HepG2 (cell line): Measurements from ENCODE around the gene CYP27A1. TPM values are rescaled to one million over a fixed set of nuclear protein-coding genes. Genes with fewer than 3 reads are reported as not detected.

Source experiments
- CAMTA2 ChIP-seq: sonication (generic); formaldehyde crosslinking; IDR thresholded peaks from 2 replicates; pipeline ENCODE4 v1.4.0; 2020; ENCODE audit warnings: mild to moderate bottlenecking, missing genetic modification reagents, borderline replicate concordance
- ESRRA ChIP-seq: sonication (generic); formaldehyde crosslinking; IDR thresholded peaks from 2 replicates; pipeline ENCODE4 v1.5.1; 2020; ENCODE audit warnings: mild to moderate bottlenecking, low read depth, missing genetic modification reagents
- ETV6 ChIP-seq: sonication (generic); formaldehyde crosslinking; conservative IDR thresholded peaks from 2 replicates; pipeline ENCODE4 v1.4.0; 2020; ENCODE audit warnings: missing genetic modification reagents
- FOSL2 ChIP-seq: sonication (generic); formaldehyde crosslinking; IDR thresholded peaks from 2 replicates; pipeline ENCODE4 v1.4.0; 2020; ENCODE audit warnings: missing genetic modification reagents
- LCORL ChIP-seq, 2 experiments: fragments of 450-650 bp in 1 of 2; sonication (generic) in 1 of 2; formaldehyde crosslinking in 1 of 2; IDR thresholded peaks; 2 replicates each; pipeline versions ENCODE4 v1.5.0 to v1.6.1; 2017 to 2020; ENCODE audit warnings: antibody characterized with exemption in 1 of 2, missing genetic modification reagents in 1 of 2
- MBD4 ChIP-seq: IDR thresholded peaks from 2 replicates; pipeline ENCODE4 v1.6.1; 2012; ENCODE audit warnings: low read length, inconsistent platforms, borderline replicate concordance
- MIER2 ChIP-seq: IDR thresholded peaks from 2 replicates; pipeline ENCODE4 v1.6.1; 2016; ENCODE audit warnings: missing biosample characterization, missing genetic modification reagents
- NFIB ChIP-seq: sonication (generic); formaldehyde crosslinking; IDR thresholded peaks from 2 replicates; pipeline ENCODE4 v1.9.0; 2021; ENCODE audit warnings: missing genetic modification reagents, mild to moderate bottlenecking, borderline replicate concordance
- REST ChIP-seq, 2 experiments: IDR thresholded peaks; 2 replicates each; pipeline ENCODE4 v1.6.1; 2011 to 2012; ENCODE audit warnings: low read length in 2 of 2, borderline replicate concordance in 1 of 2, low read depth in 1 of 2, mild to moderate bottlenecking in 1 of 2, moderate library complexity in 1 of 2
- SP1 ChIP-seq, 2 experiments: fragments of 450-650 bp in 1 of 2; sonication (generic) in 1 of 2; formaldehyde crosslinking in 1 of 2; IDR thresholded peaks; 2 replicates each; pipeline versions ENCODE4 v1.4.0 to v1.6.1; 2016 to 2020; ENCODE audit warnings: missing genetic modification reagents in 1 of 2
- TEAD2 ChIP-seq: sonication (generic); formaldehyde crosslinking; IDR thresholded peaks from 2 replicates; pipeline ENCODE4 v1.9.0; 2021; ENCODE audit warnings: missing genetic modification reagents
- ZNF720 ChIP-seq: sonication (generic); formaldehyde crosslinking; IDR thresholded peaks from 2 replicates; pipeline ENCODE4 v1.4.0; 2020; ENCODE audit warnings: missing genetic modification reagents
- ZNF883 ChIP-seq: sonication (generic); formaldehyde crosslinking; IDR thresholded peaks from 2 replicates; pipeline ENCODE4 v1.5.1; 2020; ENCODE audit warnings: mild to moderate bottlenecking, missing genetic modification reagents; ENCODE audit errors: not compliant biosample characterization
- polyA plus RNA-seq, 8 experiments: library from polyadenylated mRNA; depleted of rRNA in 3 of 8; stranded (reverse) in 7 of 8; unstranded in 1 of 8; fragments of >200 nt; fragmentation: Illumina TruSeq in 4 of 8; extraction: Trizol in 4 of 8; gene quantifications; 2 replicates each; pipeline versions ENCODE4 v1.2.1 to v1.2.3, GENCODE V29; 2011 to 2016; ENCODE audit warnings: low read depth in 4 of 8, missing spikeins in 1 of 8, mixed read lengths in 1 of 8; ENCODE audit not compliant: insufficient read depth in 1 of 8
- total RNA-seq, 5 experiments: library from RNA; depleted of rRNA; stranded (reverse); fragments of >200 nt; fragmentation: Illumina TruSeq; extraction: Trizol; gene quantifications; 2 replicates each; pipeline ENCODE4 v1.2.3, GENCODE V29; 2016; ENCODE audit warnings: low read depth in 1 of 5
- TF ChIP-seq, protein P1 (sequence below): sonication (generic); formaldehyde crosslinking; IDR thresholded peaks from 2 replicates; pipeline ENCODE4 v1.5.0; 2020; ENCODE audit warnings: mild to moderate bottlenecking, missing genetic modification reagents
- TF ChIP-seq, protein P2 (sequence below): sonication (generic); formaldehyde crosslinking; IDR thresholded peaks from 2 replicates; pipeline ENCODE4 v1.5.0; 2020; ENCODE audit warnings: mild to moderate bottlenecking, missing genetic modification reagents, moderate library complexity
- TF ChIP-seq, protein P3 (sequence below): sonication (generic); formaldehyde crosslinking; IDR thresholded peaks from 2 replicates; pipeline ENCODE4 v1.5.1; 2020; ENCODE audit warnings: missing genetic modification reagents, mild to moderate bottlenecking, borderline replicate concordance
- TF ChIP-seq, protein P4 (sequence below): sonication (generic); formaldehyde crosslinking; IDR thresholded peaks from 2 replicates; pipeline ENCODE4 v1.4.0; 2020; ENCODE audit warnings: mild to moderate bottlenecking, missing genetic modification reagents

Gene CYP27A1
- total and polyA plus RNA-seq, 2 of the 13 experiments (the other 11 are each of a cell fraction or from before 2014, with no cell fraction given): 157 to 266 TPM

- TF ChIP-seq, protein P1, sequence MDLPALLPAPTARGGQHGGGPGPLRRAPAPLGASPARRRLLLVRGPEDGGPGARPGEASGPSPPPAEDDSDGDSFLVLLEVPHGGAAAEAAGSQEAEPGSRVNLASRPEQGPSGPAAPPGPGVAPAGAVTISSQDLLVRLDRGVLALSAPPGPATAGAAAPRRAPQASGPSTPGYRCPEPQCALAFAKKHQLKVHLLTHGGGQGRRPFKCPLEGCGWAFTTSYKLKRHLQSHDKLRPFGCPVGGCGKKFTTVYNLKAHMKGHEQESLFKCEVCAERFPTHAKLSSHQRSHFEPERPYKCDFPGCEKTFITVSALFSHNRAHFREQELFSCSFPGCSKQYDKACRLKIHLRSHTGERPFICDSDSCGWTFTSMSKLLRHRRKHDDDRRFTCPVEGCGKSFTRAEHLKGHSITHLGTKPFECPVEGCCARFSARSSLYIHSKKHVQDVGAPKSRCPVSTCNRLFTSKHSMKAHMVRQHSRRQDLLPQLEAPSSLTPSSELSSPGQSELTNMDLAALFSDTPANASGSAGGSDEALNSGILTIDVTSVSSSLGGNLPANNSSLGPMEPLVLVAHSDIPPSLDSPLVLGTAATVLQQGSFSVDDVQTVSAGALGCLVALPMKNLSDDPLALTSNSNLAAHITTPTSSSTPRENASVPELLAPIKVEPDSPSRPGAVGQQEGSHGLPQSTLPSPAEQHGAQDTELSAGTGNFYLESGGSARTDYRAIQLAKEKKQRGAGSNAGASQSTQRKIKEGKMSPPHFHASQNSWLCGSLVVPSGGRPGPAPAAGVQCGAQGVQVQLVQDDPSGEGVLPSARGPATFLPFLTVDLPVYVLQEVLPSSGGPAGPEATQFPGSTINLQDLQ: no peak
- no peak for TF ChIP-seq ETV6 (CRISPR knock-in tag)
- TF ChIP-seq MIER2 (CRISPR knock-in tag): 0 out of 2 replicates have a peak, but pooled peaks have one; percentile 44
- TF ChIP-seq MBD4: no peak
- no peak for TF ChIP-seq LCORL (IDR thresholded peaks at IDR 0.05)
- TF ChIP-seq LCORL (CRISPR knock-in tag; IDR thresholded peaks at IDR 0.05): 0 out of 2 replicates have a peak, but pooled peaks have one; percentile 31
- TF ChIP-seq, protein P2, sequence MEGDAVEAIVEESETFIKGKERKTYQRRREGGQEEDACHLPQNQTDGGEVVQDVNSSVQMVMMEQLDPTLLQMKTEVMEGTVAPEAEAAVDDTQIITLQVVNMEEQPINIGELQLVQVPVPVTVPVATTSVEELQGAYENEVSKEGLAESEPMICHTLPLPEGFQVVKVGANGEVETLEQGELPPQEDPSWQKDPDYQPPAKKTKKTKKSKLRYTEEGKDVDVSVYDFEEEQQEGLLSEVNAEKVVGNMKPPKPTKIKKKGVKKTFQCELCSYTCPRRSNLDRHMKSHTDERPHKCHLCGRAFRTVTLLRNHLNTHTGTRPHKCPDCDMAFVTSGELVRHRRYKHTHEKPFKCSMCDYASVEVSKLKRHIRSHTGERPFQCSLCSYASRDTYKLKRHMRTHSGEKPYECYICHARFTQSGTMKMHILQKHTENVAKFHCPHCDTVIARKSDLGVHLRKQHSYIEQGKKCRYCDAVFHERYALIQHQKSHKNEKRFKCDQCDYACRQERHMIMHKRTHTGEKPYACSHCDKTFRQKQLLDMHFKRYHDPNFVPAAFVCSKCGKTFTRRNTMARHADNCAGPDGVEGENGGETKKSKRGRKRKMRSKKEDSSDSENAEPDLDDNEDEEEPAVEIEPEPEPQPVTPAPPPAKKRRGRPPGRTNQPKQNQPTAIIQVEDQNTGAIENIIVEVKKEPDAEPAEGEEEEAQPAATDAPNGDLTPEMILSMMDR (CRISPR knock-in tag): peak; percentile 32
- peak; percentile 19; the same call in 1 of the 2 replicates for TF ChIP-seq FOSL2 (CRISPR knock-in tag)
- no peak for TF ChIP-seq ZNF720
- TF ChIP-seq, protein P3, sequence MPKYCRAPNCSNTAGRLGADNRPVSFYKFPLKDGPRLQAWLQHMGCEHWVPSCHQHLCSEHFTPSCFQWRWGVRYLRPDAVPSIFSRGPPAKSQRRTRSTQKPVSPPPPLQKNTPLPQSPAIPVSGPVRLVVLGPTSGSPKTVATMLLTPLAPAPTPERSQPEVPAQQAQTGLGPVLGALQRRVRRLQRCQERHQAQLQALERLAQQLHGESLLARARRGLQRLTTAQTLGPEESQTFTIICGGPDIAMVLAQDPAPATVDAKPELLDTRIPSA (CRISPR knock-in tag): no peak
- TF ChIP-seq CAMTA2 (CRISPR knock-in tag): no peak
- TF ChIP-seq REST (IDR thresholded peaks at IDR 0.05; ENCODE audit: borderline replicate concordance in 1 of 2, low read depth in 1 of 2, low read length in 2 of 2): no peak
- 0 out of 2 replicates have a peak, but pooled peaks have one; percentile 19 for TF ChIP-seq ESRRA (CRISPR knock-in tag)
- no peak for TF ChIP-seq NFIB (CRISPR knock-in tag)
- no peak for TF ChIP-seq ZNF883 (CRISPR knock-in tag)
- TF ChIP-seq, protein P4, sequence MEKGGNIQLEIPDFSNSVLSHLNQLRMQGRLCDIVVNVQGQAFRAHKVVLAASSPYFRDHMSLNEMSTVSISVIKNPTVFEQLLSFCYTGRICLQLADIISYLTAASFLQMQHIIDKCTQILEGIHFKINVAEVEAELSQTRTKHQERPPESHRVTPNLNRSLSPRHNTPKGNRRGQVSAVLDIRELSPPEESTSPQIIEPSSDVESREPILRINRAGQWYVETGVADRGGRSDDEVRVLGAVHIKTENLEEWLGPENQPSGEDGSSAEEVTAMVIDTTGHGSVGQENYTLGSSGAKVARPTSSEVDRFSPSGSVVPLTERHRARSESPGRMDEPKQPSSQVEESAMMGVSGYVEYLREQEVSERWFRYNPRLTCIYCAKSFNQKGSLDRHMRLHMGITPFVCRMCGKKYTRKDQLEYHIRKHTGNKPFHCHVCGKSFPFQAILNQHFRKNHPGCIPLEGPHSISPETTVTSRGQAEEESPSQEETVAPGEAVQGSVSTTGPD (CRISPR knock-in tag): no peak
- TF ChIP-seq TEAD2 (CRISPR knock-in tag): no peak
- no peak for TF ChIP-seq SP1 (IDR thresholded peaks at IDR 0.05)
- TF ChIP-seq SP1 (CRISPR knock-in tag; IDR thresholded peaks at IDR 0.05): no peak
These were observed 25.2 kb upstream of the CYP27A1 start (continued) for GRCh38 chr2:218756599-218757377.
